NCI-H82 (cell line): ENCODE results near the gene MRGPRE.

Experiments
- DNase-seq: peaks from one replicate; lab custom pipeline; 2025; lab: John Stamatoyannopoulos, UW

Gene MRGPRE

DNA sequence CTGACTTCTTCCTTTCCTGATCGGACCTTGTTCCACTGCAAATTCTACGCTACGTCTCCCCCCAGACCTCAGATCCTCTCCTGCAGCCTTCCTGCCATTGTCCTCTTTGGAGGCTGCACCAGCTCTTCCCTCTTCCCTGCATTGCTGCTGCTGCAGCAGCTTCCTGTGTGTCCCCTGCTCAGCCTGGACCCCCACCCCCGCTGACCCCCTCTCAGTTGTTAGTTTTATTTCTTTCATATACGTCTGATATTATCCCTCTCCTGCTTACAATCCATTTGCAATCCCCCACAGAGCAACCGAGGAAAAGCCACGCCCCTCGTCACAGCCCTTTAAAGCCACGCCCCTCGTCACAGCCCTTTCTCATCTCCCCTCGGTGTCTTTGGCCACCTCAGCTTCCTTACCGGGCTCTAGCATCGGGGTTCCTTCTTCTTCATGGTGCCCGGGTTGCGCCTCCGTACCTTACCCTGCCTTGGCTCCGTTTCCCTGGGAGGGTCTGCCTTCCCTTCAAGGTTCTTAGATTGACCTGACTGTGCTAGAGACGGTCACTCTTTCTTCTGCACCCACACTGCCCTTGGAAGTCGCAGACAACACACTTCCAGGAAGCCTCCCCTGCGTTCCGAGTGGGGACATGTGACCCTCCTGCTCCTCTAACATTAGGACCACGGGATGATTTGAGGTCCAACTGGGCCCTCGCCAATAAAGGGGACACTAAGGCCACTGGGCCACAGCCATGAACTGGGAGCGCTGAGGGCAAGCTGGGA is 18.4 kb downstream of the MRGPRE start:
- peak; percentile 17 for DNase-seq

DNA sequence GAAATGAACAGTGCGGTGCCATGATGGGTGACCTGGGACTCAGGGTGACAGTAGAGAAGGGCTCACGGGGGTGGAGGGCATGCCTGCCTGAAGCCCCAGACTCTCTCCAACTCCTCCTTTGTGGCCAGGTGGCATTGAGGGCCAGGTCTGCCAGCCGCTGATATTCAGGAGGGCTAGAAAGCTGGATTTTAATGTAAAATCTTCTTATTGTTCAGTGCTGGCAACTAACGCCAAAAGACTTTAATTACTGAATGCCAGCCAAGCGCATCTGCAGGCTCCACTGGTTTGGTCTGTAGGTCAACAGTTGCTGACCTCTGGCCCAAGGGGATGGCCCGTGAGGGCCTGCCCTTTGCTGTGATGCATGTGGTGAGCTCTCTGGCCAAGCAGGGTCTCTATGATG is 23.9 kb downstream of the MRGPRE start:
- no peak for DNase-seq

DNA sequence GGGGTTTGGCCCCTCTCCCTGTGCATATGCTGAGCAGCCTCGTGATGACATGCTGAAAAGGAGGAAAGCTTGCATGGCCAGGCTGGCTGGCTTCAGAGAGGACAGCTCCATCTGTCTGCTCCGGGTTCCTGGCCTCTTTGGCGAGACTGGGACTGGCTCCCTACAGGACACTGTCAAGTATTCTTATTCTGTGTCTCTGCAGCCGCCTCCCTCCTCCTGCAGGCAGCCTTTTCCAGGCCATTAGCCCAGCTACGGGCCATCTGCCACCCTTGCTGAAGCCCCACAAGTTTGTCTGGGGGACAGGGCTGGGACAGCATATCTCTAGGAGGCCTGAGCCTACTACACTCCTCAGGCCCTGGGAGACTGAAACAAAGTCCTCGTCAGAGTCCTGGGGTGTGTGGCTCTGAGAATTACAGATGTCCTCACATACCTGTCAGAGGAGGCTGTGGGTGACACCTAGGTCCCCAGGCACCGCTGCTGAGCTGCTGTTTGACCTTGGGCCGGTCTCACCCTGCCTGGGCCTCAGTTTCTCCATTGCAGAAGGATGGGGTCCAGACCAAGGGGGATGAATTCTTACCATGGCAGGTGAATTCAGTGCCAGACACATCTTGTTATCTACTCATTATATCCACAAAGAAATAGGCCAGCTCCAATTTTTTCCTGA is 24.6 kb downstream of the MRGPRE start:
- no peak for DNase-seq

GRCh38 chr11:3206922-3207204 is 25.4 kb downstream of the MRGPRE start:
- DNase-seq = no peak

DNA sequence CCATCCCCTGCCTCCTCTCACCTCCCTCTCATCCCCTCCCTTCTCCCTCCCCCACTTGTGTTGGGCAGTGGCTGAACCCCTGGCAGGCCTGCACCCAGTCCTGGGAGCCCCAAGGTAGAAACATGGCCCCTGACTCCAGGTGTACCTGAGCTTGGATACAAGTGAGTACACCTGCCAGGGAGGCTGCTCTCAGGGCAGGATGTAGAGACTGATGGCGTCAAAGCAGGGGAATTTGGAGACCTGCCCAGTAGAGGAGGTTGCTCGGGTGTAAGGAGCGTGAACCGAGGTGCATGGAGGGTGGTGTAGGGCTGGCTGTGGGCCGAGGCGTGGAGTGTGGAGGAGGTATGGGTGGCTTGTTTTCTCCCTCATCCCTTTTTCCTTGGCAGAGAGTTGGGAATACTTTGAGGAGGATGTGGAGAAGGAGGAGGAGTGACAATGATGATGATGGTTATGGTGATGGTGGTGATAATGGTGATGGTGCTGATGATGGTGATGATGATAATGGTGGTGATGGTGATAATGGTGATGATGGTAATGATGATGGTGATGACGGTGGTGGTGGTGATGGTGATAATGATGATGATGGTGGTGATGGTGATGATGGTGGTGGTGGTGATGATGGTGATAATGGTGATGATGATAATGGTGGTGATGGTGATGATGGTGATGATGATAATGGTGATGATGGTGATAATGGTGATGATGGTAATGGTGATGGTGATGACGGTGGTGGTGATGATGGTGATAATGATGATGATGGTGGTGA is 25.9 kb downstream of the MRGPRE start:
- no peak for DNase-seq

- DNase-seq = no peak
These were observed 26.7 kb downstream of the MRGPRE start for GRCh38 chr11:3205261-3206155.

- no peak for DNase-seq
These were observed 27.8 kb downstream of the MRGPRE start for GRCh38 chr11:3204141-3205015.

DNA sequence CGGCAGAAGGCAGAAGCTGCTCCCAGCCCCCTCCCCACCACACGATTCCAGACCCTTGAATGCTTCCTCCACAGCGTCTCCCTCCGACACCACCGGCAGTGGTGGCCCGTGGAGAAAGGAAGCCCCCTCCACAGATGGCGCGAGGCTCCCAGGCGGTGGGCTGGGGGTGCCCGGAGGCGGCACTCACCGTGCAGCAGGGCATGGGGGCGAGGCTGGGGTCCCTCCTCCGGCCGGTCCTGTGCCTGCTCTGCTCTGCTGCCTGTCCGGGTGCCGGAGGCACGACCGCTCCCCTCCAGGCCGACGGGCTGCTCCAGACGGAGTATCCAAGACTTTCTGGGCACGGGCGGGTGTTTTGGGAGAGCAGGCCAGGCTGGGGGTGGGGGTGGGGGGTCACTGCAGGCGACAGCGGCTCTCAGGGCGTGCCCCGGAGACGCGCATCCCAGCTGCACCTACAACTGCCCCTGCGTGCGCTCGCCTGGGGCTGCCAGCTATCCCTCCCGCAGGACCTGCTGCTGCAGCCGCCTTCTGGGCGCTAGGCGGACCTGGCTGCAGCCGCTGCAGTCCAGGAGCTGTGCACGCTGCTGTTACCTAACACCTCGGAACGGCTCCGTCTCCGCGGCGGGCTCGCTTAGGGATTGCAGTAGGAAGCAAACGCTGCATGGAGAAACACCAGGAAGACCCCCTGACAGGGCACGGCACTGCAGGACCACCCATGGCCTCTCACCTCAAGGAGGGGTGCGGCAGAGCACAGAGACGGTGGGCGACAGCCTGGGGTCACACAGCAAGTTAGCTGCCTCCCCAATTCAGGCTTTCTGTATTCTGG is 28.8 kb downstream of the MRGPRE start:
- no peak for DNase-seq

DNA sequence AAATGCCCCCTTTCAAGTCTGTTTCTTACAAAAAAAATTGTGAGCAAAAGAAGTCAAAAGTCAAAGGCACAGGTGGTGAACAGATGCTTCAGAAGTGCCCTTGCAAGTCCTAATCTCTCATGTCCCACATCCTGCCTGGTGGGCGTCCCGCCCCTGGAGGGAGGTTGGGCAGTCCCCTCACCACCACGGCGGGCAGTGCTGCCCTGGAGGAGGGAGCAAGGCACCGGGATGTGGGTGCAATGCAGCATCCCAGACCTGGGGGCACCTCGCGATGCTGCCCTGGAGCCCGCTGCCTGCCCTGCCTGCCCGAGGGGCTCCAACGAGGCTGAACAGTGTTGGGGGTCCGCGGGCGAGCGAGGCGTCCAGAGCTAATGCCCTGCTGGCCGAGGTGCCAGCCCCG is 29.5 kb downstream of the MRGPRE start:
- no peak for DNase-seq

- no peak for DNase-seq
These were observed 29.9 kb downstream of the MRGPRE start for GRCh38 chr11:3202305-3202704.

GRCh38 chr11:3201677-3202181 is 30.5 kb downstream of the MRGPRE start:
- DNase-seq = no peak

DNA sequence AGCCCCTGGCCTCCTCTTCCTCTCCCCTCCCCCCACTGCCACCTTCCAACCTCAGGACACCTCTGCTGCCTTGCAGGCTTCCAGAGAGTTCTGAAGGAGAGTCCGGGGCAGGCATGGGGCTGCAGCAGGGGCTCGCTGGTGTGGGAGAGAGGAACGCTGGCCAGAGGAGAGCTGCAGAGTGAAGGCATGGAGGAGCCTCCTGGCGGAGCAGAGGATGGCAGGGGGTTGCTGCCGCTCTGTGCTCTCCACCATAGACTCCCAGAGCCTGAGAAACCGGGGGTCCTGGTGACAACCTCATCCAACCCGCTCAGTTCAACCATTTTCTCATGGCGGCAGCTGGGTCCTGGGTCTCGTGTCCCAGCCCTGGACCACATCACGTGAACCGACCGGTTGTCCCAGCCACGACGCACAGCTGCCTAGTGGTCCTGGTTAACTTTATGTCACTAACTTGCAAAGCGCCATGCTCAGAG is 31.1 kb downstream of the MRGPRE start:
- DNase-seq = no peak

GRCh38 chr11:3200388-3201111 is 31.7 kb downstream of the MRGPRE start:
- no peak for DNase-seq

DNA sequence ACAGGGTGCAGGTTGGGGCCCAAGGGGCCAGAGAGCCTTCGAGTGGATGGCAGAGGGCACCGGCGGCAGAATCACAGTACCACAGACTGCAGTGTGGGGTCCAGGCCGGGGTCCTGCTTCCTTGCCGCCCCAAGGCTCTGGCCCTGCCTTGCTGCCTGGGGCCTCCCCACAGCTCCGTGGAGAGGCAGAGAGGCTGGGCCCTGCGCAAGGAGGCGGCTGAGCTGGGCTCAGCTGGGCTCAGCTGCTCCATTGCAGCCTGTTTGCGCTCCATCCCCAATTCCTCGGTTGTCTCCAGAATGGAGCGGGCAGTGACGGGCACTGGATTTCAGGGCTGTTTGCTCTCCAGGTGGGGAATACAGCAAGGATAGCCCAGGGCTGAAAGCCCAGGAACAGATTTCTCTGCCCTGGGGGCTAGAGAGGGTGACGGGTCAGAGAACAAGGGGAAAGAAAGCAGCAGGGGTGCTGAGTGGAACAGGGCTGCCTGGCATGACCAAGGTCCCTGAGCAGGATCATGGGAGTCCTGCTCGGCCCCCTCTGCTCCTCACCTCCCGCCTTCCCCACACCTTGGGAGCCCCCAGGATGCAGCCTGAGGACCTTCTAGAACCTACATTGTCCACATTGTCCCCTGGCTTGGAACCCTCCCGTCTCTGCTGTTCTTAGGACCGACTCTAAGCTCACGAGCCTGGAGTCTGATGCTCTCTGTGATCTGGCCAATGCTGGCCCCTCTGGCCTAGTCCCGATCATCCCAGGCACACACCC is 32.5 kb downstream of the MRGPRE start:
- DNase-seq = no peak

DNA sequence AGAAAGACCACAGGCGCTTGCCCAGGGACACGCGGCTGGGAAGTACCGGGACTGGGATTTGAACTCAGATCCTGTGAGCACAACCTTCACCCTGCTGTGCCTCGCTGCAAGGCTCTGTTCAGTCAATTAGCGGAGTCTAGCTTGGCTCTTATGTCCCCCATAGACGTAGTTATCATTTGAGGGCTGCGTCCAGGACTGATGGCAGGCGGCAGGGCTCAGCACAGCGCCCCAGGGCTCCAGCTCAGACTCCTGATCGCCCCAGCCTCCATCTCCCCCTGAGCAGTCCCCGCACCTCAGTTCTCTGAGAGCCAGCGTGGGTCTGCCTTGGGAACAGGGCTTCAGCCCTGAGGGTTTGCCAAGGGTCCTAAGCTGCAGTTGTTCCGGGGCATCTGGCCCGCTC is 33.4 kb downstream of the MRGPRE start:
- DNase-seq = no peak

DNA sequence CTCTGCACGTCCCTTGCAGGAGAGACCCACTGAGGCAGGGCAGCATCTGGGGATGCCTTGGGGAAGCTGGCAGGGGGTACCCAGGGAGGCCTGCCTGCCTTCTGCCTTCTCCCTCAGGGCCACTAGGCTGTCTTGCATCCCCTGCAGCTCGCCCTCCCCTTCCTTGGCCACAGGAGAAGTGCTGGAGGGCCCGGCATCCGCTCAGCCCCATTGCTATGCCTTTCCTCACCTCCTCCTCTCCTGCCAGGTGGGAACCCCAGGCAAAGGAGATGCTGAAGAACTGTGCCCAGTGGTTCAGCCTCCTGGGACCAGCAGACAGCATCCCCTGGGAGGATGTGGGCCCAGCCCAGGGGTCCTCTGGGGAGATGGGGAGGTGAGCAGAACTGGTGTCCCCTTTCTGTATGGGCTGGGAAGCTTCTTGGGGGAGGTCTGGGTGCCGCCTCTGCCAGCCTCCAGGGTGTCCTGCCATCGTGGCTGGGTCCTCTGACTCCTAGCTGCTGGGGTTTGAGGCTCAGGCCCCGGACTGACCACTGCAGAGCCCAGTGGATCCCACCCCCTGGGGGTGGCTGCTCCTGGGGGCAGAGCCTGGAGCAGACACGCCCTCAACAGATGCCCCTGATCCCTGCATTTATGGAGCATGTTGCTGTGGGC is 34.2 kb downstream of the MRGPRE start:
- DNase-seq = no peak

DNA sequence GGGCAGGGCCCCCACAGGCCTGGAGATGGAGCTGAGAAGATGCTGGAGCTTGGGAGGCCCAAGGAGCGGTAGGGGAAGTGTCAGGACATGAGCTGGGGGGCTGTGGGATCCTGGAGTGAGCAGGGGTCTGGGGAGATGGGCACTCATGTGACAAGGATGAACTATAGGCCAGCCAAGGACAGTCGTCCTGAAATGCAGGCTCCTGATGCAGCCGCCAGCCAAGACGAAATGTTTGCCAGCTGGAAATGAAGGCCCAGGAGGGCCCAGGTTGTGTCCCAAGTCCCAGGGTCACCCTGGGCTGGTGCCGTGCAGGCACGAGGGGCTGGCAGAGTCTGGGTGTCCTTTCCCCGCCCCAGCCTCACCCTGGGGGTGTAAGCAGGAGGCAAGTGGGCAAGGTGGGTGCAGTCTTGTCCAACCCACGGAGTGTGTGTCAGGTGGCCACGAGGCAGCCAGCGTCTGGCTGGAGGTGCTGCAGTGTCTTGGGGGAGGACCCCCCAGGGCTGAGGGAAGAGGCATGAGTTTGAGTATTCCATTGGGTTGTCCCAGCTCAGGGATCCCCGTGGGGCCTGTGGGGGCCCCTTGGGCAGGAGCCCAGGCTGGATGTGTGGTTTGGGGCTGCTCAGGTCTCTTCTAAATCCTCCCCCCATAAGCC is 35.0 kb downstream of the MRGPRE start:
- DNase-seq = no peak
